Skeletal muscle cell (primary cell): ENCODE results near the gene FOS.
"Not testable (repeated sequence)": the region's sequence is repeated elsewhere in the genome, so short reads cannot be mapped to it uniquely, and the experiment has no call there.

Source experiments
- DNase-seq: peaks from one replicate; pipeline ENCODE4 v3.0.0-alpha.2; 2010; ENCODE audit warnings: low read depth
- H3K4me3 ChIP-seq: 2 replicates; pipeline ENCODE4 v1.5.1; 2011; ENCODE audit warnings: low read depth, mild to moderate bottlenecking, control low read depth, low read length, moderate library complexity

FOS gene

GRCh38 chr14:75289840-75290388, 11.3 kb downstream of the FOS start:
- no peak for DNase-seq
- no peak overlapping the region for H3K4me3 ChIP-seq

DNA sequence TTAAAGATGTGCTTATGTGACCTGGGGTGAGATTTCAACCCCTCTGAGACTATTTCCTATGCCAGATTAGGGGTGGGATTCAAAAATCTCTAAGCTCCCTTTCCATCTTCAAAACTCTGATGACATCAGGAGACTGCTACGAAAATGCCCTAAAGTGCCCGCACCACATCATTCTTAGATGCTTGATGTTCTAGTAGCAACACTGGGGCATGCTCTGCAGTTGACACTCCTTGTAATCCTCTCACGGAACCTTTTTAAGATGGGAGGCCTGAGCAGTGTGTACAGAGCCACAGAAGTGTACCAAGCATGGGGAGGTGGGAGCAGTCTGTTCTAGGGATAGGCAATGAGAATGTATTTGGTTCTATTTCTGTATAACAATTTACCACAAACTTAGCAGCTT, 12.2 kb downstream of the FOS start:
- no peak for DNase-seq

GRCh38 chr14:75291331-75291730, 12.7 kb downstream of the FOS start:
- DNase-seq, result no peak
- H3K4me3 ChIP-seq, result no peak overlapping the region

More for the DNA sequence above, 12.2 kb downstream of the FOS start:
- no peak overlapping the region for H3K4me3 ChIP-seq

DNA sequence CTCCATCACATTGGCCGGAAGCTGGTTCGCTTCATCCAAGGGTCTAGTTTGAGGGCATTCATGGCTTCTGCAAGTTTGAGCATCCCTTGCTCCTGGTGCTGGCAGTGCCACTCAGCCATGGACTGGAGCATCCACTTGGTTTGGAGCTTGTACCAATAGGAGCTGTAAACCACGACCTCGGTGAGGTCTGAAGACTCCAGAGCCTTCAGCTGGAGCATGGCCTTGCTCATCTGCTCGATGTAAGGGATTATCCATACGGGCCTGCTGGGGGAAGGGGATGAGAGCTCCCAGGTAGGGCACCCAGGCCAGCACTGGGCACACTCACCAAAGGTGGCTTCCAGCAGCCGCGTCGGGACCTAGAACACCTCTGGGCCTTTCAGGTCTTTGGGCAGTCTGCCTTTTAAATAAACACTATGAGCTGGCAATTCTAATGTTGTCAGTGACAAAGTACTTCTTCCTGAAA, 13.5 kb downstream of the FOS start:
- no peak for DNase-seq
- no peak overlapping the region for H3K4me3 ChIP-seq

DNA sequence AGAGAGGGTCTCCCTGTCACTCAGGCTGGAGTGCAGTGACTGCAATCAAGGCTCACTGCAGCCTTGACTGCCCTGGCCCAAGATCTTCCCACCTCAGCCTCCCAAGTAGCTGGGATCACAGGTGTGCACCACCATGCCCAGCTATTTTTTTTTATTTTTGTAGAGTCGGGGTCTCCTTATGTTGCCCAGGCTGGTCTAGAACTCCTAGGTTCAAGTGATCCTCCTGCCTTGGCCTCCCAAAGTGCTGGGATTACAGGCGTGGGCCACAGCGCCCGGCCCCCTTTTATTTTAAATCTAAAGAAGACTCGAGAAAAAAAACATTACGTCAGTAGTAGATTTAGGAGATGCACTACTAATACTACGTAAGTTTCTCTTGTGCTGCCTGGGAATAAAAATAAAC, 14.3 kb downstream of the FOS start:
- no peak overlapping the region for H3K4me3 ChIP-seq
- no peak for DNase-seq

GRCh38 chr14:75293920-75294648, 15.5 kb downstream of the FOS start:
- H3K4me3 ChIP-seq, result peak overlapping the region; percentile 69
- DNase-seq, result no peak

DNA sequence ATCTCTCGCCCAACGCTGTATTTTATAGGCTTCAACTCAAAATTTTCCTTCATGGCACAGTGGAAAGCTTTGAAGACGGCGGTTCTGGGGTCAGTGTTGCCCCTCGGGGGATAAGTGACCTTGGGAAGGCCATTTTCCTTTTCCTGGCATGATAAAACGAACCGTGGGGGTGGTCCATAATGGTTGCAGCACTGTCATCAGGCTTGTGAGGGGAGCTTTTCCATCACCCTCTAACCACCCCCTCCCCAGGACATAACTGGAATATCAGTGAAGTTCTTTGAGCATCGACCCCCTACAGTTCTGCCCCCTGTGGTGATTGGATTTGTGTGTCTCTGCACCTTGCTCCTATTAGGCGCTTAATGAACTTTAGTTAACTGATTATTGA, 16.0 kb downstream of the FOS start:
- DNase-seq, result no peak
- H3K4me3 ChIP-seq, result peak overlapping the region; percentile 69

DNA sequence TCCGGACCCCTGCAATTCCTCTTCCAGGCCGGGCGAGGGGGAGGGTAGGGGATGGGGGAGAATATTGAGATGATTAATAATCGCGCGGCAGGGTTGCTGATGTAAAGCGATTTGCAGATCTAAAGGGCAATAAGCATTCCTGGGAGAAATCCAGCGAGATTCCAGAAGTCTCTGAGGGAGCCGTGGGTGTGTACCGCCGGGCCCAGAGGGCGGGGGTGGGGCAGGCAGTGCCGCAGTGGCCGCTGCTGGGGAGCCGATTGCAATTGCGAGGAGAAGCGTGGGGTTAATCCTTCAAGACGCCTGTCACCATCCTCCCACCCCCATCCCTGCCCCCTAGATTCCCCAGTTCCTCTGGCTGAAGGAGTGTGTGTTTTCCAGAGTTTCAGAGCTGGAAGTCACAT, 16.4 kb downstream of the FOS start:
- no peak for DNase-seq
- peak overlapping the region; percentile 69 for H3K4me3 ChIP-seq

DNA sequence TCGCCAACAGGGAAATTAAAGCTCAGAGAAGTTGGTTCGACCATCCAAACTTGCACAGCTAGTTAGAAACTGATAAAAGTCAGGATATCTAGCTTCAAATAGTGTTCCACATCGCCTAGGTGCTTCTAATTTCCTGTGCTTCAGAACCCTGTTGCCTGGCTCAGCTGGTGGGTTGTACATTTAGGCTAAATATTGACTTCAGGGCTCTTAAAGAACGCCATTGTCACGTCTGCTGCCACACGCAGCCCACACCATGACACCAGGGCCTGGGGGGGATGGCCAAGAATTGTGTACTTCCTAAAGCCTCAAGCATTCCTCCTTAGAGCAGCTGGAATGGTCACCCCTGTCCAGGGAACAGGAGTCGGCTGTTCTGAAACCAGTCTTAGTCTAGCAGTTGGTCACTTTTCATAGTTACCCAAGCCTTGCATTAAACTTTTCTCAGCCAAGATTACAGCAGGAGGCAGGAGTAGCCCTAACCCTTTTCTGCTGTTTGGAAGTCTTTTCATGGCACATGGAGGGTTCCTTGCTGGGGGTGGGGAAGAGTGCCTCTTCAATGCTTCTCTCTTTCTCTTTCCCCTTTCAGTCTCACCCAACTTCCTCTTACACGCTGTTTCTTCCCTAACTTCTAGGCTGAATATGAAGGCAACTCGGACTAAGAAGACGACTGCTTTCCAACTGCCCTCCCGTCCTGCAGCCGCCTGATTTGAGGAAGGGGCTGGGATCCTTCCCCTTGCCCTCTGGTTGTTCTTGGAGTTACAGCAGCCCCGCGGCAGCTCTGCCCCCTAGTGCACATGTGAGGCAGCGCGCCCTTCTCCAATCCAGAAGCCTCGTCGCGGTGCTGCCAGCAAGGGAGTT, 17.1 kb downstream of the FOS start:
- peak overlapping the region; percentile 69 for H3K4me3 ChIP-seq
- no peak for DNase-seq

DNA sequence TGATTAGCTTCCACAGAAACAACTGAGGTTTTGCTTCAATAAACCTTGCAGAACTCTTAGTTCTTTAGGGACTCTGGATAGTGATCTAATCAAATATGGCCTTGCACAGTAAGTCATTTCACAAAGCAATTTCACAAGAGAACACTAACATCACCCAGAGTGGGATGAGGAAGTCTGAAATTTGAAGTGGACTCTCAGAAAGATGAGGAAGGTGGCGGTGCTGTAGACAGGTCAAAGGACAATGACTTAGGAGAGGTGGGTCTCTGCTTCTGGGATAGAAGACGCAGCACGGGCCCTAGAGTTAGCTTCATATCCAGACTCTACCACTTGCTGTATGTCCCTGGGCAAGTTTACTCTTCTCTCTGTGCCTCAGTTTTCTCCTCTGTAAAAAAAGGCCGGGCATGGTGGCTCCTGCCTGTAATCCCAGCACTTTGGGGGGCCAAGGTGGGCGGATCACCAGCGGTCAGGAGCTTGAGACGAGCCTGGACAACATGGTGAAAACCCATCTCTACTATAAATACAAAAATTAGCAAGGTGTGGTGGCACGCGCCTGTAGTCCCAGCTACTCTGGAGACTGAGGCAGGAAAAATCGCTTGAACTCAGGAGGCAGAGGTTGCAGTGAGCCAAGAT, 18.9 kb downstream of the FOS start:
- H3K4me3 ChIP-seq, result no peak overlapping the region
- no peak for DNase-seq

DNA sequence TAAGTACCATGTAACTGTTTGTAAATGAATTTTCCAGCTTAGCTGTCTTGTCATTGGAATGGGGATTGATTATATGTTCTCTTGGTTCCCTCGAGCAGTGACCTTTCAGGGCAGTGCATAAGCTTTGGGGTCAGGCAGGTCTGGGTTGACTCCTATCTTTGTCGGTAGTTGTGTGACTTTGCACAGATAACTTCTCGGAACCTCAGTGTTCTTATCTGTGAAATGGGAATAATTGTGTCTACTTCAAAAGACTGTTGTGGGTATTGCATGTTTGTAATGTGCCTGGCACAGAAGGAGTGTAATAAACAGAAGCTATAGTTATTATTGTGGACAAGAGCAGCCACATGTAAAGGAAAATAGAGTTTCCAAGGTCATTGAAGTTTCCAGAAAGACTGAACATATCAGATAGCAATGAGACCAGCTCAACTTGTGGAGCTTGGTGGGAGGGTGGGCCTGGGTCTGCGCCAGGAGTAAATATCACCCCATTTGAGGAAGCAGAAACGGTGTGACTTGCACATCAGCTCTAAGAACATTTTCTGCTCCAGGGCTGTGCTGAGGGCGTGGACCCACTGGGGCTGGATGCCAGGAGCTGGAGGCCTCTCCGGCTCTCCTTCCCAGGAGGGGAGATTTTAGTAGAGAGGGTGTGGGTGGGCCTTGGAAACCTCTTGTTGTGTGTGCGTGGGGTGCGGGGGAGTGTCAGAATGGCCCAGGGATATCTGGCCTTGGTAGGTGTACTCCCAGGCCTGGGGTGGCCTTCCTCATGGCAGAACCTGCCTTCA, 19.7 kb downstream of the FOS start:
- no peak overlapping the region for H3K4me3 ChIP-seq
- no peak for DNase-seq

DNA sequence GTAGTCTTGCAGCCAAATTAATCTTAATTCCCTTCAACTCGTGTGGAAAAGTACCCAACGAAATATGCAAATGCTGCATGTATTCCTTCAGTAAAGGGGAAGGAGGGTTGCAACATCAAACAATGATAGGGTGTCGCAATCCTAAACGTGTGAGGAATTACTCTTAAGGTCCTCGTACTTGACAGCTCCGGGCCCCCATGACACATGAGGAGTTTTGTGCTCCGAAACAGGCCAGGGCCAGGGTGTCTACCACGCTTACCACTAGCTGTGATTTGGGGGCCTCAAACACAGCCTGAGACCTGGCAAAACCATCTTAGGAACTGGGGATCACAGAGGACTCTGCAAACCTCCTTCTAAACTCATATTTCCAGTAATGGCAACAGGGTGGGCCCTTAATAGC, 20.4 kb downstream of the FOS start:
- no peak overlapping the region for H3K4me3 ChIP-seq
- no peak for DNase-seq

DNA sequence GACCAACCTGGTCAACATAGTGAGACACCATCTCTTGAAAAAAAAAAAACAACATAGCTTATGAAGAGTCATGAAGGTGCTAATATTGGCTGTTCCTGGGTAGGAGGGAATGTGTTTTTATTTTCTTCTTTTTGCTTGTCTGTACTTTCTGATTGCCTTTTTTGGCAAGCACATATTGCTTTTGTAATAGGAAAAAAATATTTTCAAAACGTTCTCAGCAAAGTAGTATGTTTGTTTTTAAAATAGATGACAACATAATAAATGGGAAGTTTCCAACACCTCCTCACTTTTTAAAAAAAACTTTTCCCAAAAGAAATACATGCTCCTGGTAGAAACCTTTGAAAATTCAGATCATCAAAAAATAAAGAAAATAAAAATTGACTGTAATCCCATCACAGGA, 20.9 kb downstream of the FOS start:
- no peak for DNase-seq
- H3K4me3 ChIP-seq, result no peak overlapping the region

DNA sequence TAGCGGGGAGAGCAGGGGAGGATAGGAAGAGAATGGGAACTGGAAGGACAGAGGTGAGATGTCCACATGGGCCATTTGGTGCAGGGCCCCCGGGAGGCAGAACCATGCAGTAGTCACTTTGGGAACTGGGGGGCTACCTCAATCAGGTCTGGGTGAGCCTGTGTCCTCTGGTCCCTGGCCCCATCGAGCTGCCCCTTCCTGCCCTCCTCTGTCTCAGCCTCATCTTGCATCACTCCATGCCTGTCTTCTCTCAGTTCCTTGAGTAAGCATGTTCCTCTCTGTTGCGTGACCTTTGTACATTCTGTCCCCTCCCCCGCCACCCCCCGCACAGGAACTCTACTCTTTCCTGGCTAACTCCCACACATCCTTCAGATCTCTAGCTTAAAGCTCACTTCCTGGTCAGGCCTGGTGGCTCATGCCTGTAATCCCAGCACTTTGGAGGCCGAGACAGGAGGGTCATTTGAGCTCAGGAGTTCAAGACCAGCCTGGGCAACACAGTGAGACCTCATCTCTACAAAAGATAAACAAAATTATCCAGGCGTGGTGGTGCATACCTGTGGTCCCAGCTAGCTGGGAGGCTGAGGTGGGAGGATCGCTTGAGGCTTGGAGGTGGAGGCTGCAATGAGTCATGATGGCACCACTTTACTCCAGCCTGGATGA, 23.2 kb downstream of the FOS start:
- no peak for DNase-seq
- no peak overlapping the region for H3K4me3 ChIP-seq

DNA sequence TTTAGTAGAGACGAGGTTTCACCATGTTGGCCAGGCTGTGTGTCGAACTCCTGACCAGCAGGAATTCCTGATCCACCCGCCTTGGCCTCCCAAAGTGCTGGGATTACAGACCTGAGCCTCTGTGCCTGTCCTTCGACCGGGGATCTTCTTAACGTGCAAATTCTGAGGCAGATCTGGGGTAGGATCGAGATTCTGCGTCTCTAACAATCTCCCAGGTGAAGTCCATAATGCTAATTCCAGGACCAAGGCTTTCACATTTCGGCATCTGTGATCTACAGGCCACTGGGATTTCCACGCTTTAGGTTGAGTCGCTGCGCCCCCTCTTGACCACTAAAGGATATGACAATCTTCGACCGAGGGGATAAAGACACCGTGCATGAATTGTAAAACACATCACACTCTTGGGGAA, 24.8 kb downstream of the FOS start:
- DNase-seq, result no peak
- no peak overlapping the region for H3K4me3 ChIP-seq

- not testable (repeated sequence) for H3K4me3 ChIP-seq, DNase-seq
Observed at GRCh38 chr14:75306410-75306809, 27.8 kb downstream of the FOS start.

GRCh38 chr14:75306927-75307699, 28.5 kb downstream of the FOS start:
- no peak for DNase-seq
- no peak overlapping the region for H3K4me3 ChIP-seq

DNA sequence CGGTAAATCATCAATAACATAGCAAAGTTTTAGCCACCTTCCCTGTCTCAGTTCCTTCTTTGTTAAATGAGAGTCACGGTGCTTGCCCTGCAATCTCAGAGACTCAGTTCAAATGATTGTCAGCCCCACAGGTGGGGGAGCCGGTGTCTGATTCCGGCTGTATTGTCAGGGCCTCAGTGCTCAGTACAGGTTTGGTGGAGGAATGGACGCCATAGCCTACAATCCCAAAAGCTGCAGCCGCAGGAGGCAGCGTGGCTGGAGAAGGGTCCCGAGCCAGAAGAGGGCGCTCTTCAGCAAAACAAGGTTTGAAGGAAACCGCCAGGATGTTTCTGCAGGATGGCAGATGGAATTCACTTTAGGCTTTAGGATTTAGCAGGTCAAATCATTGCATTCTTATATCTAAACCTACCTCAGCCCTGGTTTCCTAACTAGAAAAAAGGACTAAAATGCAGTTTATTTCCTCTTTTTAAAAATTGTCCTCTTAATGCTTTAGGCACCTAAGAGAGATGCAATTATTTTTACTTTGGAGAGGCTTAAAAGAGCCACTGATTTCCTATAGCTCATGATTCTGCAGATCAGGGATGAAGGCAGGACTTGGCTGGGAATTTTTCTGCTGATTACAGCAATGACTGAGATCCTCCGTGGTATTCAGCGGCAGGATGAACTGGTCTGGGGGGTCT, 29.2 kb downstream of the FOS start:
- no peak overlapping the region for H3K4me3 ChIP-seq
- no peak for DNase-seq
